Measurements from ENCODE around the gene FBXO47. TPM values are rescaled to one million over a fixed set of nuclear protein-coding genes. Genes with fewer than 3 reads are reported as not detected.

Gene FBXO47
- total RNA-seq, 1 donor from 2014 or later: not detected

DNA sequence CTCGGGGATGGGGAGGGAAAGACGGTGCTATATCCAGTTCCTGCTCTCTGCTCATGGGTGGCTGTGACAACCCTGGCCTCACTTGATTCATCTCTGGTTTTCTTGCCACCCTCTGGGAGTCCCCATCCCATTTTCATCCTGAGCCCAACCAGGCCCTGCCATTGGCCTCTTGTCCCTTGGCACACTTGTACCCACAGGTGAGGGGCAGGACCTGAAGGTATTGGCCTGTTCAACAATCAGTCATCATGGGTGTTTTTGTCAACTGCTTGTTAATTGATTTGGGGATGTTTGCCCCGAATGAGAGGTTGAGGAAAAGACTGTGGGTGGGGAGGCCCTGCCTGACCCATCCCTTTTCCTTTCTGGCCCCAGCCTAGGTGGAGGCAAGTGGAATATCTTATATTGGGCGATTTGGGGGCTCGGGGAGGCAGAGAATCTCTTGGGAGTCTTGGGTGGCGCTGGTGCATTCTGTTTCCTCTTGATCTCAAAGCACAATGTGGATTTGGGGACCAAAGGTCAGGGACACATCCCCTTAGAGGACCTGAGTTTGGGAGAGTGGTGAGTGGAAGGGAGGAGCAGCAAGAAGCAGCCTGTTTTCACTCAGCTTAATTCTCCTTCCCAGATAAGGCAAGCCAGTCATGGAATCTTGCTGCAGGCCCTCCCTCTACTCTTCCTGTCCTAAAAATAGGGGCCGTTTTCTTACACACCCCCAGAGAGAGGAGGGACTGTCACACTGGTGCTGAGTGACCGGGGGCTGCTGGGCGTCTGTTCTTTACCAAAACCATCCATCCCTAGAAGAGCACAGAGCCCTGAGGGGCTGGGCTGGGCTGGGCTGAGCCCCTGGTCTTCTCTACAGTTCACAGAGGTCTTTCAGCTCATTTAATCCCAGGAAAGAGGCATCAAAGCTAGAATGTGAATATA is 46.6 kb downstream of the FBXO47 start:
- TF ChIP-seq, protein P1, sequence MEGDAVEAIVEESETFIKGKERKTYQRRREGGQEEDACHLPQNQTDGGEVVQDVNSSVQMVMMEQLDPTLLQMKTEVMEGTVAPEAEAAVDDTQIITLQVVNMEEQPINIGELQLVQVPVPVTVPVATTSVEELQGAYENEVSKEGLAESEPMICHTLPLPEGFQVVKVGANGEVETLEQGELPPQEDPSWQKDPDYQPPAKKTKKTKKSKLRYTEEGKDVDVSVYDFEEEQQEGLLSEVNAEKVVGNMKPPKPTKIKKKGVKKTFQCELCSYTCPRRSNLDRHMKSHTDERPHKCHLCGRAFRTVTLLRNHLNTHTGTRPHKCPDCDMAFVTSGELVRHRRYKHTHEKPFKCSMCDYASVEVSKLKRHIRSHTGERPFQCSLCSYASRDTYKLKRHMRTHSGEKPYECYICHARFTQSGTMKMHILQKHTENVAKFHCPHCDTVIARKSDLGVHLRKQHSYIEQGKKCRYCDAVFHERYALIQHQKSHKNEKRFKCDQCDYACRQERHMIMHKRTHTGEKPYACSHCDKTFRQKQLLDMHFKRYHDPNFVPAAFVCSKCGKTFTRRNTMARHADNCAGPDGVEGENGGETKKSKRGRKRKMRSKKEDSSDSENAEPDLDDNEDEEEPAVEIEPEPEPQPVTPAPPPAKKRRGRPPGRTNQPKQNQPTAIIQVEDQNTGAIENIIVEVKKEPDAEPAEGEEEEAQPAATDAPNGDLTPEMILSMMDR (conservative IDR thresholded peaks at IDR 0.05; ENCODE audit: low read depth, low read length): no peak

DNA sequence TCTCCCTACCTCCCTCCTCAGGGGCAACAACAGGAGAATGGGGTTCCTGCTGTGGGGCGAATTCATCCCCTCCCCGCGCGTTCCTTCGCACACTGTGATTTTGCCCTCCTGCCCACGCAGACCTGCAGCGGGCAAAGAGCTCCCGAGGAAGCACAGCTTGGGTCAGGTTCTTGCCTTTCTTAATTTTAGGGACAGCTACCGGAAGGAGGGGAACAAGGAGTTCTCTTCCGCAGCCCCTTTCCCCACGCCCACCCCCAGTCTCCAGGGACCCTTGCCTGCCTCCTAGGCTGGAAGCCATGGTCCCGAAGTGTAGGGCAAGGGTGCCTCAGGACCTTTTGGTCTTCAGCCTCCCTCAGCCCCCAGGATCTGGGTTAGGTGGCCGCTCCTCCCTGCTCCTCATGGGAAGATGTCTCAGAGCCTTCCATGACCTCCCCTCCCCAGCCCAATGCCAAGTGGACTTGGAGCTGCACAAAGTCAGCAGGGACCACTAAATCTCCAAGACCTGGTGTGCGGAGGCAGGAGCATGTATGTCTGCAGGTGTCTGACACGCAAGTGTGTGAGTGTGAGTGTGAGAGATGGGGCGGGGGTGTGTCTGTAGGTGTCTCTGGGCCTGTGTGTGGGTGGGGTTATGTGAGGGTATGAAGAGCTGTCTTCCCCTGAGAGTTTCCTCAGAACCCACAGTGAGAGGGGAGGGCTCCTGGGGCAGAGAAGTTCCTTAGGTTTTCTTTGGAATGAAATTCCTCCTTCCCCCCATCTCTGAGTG is 47.7 kb downstream of the FBXO47 start:
- TF ChIP-seq, protein P1 (conservative IDR thresholded peaks at IDR 0.05; ENCODE audit: low read depth, low read length): no peak
- H3K4me3 ChIP-seq (ENCODE audit: low read depth, low read length): no peak overlapping the region
- no peak for DNase-seq (ENCODE audit: low read depth)

More for the DNA sequence above, 46.6 kb downstream of the FBXO47 start:
- no peak for DNase-seq (ENCODE audit: low read depth)
- H3K4me3 ChIP-seq (ENCODE audit: low read depth, low read length): no peak overlapping the region

DNA sequence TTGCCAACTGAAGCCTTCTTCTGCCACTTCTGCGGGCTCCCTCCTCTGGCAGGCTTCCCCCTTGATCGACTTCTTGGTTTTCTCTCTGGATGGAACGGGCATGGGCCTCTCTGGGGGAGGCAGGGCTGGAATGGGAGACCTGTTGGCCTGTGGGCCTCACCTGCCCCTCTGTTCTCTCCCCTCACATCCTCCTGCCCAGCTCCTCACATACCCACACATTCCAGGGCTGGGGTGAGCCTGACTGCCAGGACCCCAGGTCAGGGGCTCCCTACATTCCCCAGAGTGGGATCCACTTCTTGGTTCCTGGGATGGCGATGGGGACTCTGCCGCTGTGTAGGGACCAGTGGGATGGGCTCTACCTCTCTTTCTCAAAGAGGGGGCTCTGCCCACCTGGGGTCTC is 48.3 kb downstream of the FBXO47 start:
- TF ChIP-seq, protein P1 (conservative IDR thresholded peaks at IDR 0.05; ENCODE audit: low read depth, low read length): no peak
- H3K4me3 ChIP-seq (ENCODE audit: low read depth, low read length): no peak overlapping the region

DNA sequence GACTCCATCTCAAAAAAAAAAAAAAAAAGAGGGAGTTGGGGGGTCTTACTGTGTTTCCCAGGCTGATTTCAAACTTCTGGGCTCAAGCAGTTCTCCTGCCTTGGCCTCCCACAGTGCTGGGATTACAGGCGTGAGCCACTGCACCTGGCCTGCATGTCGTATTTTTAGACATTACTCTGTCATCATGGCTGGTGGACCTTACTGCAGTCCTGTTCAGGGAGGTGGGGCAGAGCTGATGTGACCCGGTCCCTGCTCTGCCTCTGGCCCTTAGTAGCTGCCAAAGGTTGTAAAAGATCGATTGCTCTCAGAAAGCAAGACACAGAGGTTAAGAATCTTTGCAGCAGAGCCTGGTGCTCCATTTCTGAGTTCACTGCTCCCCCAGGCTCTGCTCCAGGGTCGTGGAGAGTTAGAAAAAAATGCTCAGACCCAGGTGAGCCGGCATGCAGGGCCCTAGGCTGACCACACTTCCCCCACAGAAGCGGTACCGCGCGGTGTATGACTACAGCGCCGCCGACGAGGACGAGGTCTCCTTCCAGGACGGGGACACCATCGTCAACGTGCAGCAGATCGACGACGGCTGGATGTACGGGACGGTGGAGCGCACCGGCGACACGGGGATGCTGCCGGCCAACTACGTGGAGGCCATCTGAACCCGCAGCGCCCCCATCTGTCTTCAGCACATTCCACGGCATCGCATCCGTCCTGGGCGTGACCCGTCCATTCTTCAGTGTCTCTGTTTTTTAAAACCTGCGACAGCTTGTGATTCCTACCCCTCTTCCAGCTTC is 48.9 kb downstream of the FBXO47 start:
- H3K4me3 ChIP-seq (ENCODE audit: low read depth, low read length): no peak overlapping the region
- TF ChIP-seq, protein P1 (conservative IDR thresholded peaks at IDR 0.05; ENCODE audit: low read depth, low read length): no peak
- DNase-seq (ENCODE audit: low read depth): no peak

More for the DNA sequence above, 48.3 kb downstream of the FBXO47 start:
- DNase-seq (ENCODE audit: low read depth): no peak

DNA sequence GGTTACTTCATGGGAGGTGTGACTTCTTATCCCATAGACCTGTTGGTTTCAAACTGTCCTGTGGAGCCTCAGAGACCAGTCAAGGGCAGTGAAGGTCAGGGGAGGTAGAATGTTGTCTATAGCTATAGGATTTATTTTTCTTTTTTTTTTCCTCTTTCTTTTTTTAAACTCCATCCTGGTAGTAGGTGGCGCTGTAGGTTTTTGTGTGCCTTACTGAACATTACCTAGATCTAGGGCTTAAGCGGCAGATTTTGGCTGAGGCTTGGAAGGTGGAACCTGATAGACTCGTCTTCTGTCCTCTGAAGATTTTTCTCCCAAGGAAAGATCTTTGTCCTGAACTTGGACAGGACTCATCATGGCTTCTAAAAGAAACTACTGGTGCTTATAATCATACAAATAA is 49.9 kb downstream of the FBXO47 start:
- TF ChIP-seq, protein P1 (conservative IDR thresholded peaks at IDR 0.05; ENCODE audit: low read depth, low read length): no peak

DNA sequence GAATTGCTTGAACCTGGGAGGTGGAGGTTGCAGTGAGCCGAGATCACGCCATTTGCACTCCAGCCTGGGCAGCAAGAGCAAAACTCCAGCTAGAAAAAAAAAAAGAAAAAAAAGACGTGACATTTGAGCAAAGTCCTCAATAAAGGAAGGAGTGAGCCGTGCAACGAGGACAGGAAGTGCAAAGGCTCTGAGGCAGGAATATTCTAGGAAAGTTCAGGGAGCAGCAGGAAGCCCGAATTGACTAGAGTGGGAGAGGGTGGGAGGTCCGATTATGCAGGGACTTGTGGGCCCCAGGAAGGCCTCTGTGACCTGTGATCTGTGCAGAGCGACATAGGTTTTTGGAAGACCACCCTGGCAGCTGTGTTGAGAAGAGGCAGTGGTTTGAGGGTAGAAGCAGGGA is 50.4 kb downstream of the FBXO47 start:
- H3K4me3 ChIP-seq (ENCODE audit: low read depth, low read length): no peak overlapping the region
- TF ChIP-seq, protein P1 (conservative IDR thresholded peaks at IDR 0.05; ENCODE audit: low read depth, low read length): no peak
- DNase-seq (ENCODE audit: low read depth): no peak

More for the DNA sequence above, 49.9 kb downstream of the FBXO47 start:
- H3K4me3 ChIP-seq (ENCODE audit: low read depth, low read length): no peak overlapping the region
- DNase-seq (ENCODE audit: low read depth): no peak
